Heart right ventricle (tissue), 16 donors: Measurements from ENCODE around the gene SLC22A23. TPM values are rescaled to one million over a fixed set of nuclear protein-coding genes. Genes with fewer than 3 reads are reported as not detected.
A peak's percentile ranks its signal among the peaks of the same experiment; 100 is the strongest.

ENCODE experiments used
- ATAC-seq, 8 donors: fragments of 200-7000 bp; cut with Tn5 transposase; one replicate each; pipeline ENCODE4 v1.9.1; 2020; ENCODE audit warnings: mild to moderate bottlenecking in 8 of 8, moderate library complexity in 8 of 8, moderate number of reproducible peaks in 1 of 8
- DNase-seq, 2 donors: peaks; one replicate each; pipeline ENCODE4 v3.0.0-alpha.2; 2020
- H3K27ac ChIP-seq, 10 donors: fragments of 200-600 bp; sonication (generic) in 2 of 10; one replicate each; pipeline versions ENCODE4 v1.5.0 to v1.8.0; 2020 to 2022; ENCODE audit warnings: mild to moderate bottlenecking in 3 of 10
- H3K27me3 ChIP-seq, 7 donors: fragments of 200-600 bp; one replicate each; pipeline ENCODE4 v1.8.0; 2021 to 2022; ENCODE audit warnings: mild to moderate bottlenecking in 2 of 7
- H3K36me3 ChIP-seq, 9 donors: fragments of 200-600 bp; sonication (generic) in 1 of 9; one replicate each; pipeline versions ENCODE4 v1.5.0 to v1.8.0; 2020 to 2022; ENCODE audit warnings: mild to moderate bottlenecking in 2 of 9
- H3K4me1 ChIP-seq, 9 donors: fragments of 200-600 bp; sonication (generic) in 1 of 9; one replicate each; pipeline versions ENCODE4 v1.5.0 to v1.8.0; 2020 to 2022; ENCODE audit warnings: mild to moderate bottlenecking in 4 of 9
- H3K4me3 ChIP-seq, 10 donors: fragments of 200-600 bp; sonication (generic) in 2 of 10; one replicate each; pipeline versions ENCODE4 v1.5.0 to v1.8.0; 2020 to 2022; ENCODE audit warnings: mild to moderate bottlenecking in 7 of 10, moderate library complexity in 2 of 10
- H3K9me3 ChIP-seq, 11 donors: fragments of 200-600 bp in 10 of 11; sonication (generic) in 2 of 11; one replicate each; pipeline versions ENCODE4 v1.5.0 to v1.8.0; 2013 to 2022; ENCODE audit warnings: mild to moderate bottlenecking in 2 of 11, control low read depth in 1 of 11, moderate library complexity in 1 of 11
- WGBS, 2 donors: extraction: QIAGEN DNeasy Blood & Tissue Kit; methylation state at CpG; one replicate each; pipeline ENCODE4 v1.1.7; 2013; ENCODE audit warnings: inconsistent platforms in 1 of 2; 5-methylcytosine and 5-hydroxymethylcytosine counted together
- intact Hi-C, 10 donors: fragments of 100-400 bp; cut with DNase I; formaldehyde crosslinking; loops; one replicate each; pipeline versions ENCODE4 v1.11.1 to v1.14.2; 2022
- long read RNA-seq, 3 donors: library from polyadenylated mRNA; unstranded; transcript quantifications; one replicate each; pipeline ENCODE4 v2.0.0, GENCODE V29; 2020 to 2021
- polyA plus RNA-seq, 2 donors: library from polyadenylated mRNA; stranded (reverse); fragments of 200-250 nt; gene quantifications; one replicate each; pipeline ENCODE4 v1.2.3, GENCODE V29; 2013
- total RNA-seq, 10 donors: library from RNA; stranded (reverse); fragmentation: NEBNext Ultra II Directional in 3 of 10; extraction: Animal tissue kit (Norgen Biotek cat#: 25700) in 3 of 10; gene quantifications; one replicate each; pipeline versions ENCODE4 v1.2.1 to v1.2.4, GENCODE V29; 2021 to 2023
- TF ChIP-seq, protein P1 (sequence below), 9 donors: fragments of 200-600 bp; sonication (generic) in 2 of 9; IDR thresholded peaks; one replicate each; pipeline versions ENCODE4 v1.5.0 to v1.8.0; 2021 to 2022; ENCODE audit warnings: antibody characterized with exemption in 9 of 9, mild to moderate bottlenecking in 5 of 9, moderate library complexity in 1 of 9
- donor health status: Arrhythmogenic right ventricular cardiomyopathy.
- donor health status: ischemic (EF 13 %, LVEDD 7.1; RV severe dilation, severe dysfunction).
- donor health status: healthy with polysubstance abuse.
- donor health status: DM: no; HTN: yes; CAD: no.
- donor health status: DM: no; HTN: no; CAD: no.
- donor health status: ischemic (EF 25% LVEDD 6.9; RV normal size, moderate dysfunction).
- donor health status: ischemic (EF 25% LVEDD 5.7; RV mildly dilated, moderate dysfunction).
- donor health status: healthy.
- donor health status: DM: yes; HTN: yes; CAD: no.
- donor health status: Ischemic cardiomyopathy.
- donor health status: ischemic (EF 35%, LVEDD 5.7; RV mildly dilated, moderate dysfunction).
- donor health status: nonischemic (EF 11% LVEDD 7.7; RV severe dilation, severe dysfunction).
- donor health status: DM: yes; HTN: yes; CAD: no.
- donor health status: PGD.
- donor health status: ischemic (EF 29% LVEDD 5.4; RV normal size, mild dysfunction).
- donor health status: nonischemic (EF 23%, LVEDD 6.1; RV moderate dilation, normal function).

SLC22A23 gene, protein sequence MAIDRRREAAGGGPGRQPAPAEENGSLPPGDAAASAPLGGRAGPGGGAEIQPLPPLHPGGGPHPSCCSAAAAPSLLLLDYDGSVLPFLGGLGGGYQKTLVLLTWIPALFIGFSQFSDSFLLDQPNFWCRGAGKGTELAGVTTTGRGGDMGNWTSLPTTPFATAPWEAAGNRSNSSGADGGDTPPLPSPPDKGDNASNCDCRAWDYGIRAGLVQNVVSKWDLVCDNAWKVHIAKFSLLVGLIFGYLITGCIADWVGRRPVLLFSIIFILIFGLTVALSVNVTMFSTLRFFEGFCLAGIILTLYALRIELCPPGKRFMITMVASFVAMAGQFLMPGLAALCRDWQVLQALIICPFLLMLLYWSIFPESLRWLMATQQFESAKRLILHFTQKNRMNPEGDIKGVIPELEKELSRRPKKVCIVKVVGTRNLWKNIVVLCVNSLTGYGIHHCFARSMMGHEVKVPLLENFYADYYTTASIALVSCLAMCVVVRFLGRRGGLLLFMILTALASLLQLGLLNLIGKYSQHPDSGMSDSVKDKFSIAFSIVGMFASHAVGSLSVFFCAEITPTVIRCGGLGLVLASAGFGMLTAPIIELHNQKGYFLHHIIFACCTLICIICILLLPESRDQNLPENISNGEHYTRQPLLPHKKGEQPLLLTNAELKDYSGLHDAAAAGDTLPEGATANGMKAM
- total RNA-seq (1 to 10 TPM; 4.4 to 7.8 (median 5.5) TPM), polyA plus RNA-seq (1 to 10 TPM; 1.9 to 3.3 TPM)
- long read RNA-seq, donor 1, full-length matches to known transcripts, result 1 of 18 reads
- long read RNA-seq, donor 1, partial matches to known transcripts, result 1 of 18 reads
- long read RNA-seq, donor 1, other reads (novel, unspliced or antisense), result 16 of 18 reads
- long read RNA-seq, donor 2, full-length matches to known transcripts, result 1 of 18 reads
- long read RNA-seq, donor 2, partial matches to known transcripts, result 0 of 18 reads
- long read RNA-seq, donor 2, other reads (novel, unspliced or antisense), result 17 of 18 reads
- long read RNA-seq, donor 3, partial matches to known transcripts, result 0 of 94 reads
- long read RNA-seq, donor 3, other reads (novel, unspliced or antisense), result 94 of 94 reads

DNA sequence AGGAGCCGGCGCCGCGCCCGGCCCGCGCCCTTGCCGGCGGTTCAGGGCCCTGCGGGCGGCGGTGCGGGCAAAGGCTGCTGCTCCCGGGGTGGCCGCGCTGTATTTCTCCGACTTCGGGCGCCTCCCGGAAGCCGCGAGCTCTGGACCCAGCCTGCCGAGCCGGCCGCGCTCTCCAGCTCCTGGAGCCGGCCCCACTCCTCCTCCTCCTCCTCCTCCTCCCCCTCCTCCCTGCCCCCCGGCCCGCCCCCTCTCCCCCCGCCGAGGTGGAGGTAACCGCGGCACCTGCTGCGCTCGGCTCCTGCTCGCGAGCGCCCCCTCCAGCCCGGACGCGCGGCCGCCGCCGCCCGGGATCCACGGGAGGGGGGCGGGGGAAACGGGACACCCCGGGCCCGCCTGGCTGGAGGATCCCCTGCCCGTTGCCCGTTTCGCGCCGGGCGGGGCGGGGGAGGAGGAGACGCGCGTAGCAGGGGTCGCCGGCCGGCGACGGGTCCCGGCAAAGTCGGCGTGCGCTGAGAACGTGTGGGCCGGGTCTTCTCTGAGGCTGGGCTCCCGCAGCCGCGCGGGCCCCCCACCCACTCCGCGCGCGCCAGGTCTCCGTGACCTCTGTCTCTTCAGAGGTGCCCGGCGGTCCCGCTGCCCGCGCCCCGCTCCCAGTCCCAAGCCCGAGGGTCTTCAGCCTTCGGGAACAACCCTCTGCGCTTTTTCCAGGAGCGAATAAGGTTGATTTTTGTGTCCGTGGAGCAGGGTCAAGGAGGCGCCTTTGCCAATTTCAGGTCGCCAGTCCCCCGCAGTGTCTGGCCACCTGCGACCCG is at the start of gene SLC22A23:
Gene SLC22A23, minus strand, starts transcription at position 153 of the 812 bp plus-strand sequence. CDS start 491 bp downstream, outside the sequence.
- Histone ChIP-seq H3K36me3 (no peaks in the 10 kb centered on the region), H3K9me3 (no peaks in the 10 kb centered on the region), H3K4me3 (peak within 1 kb of the TSS; percentile 23 to 72 (median 68)), H3K4me1 (peaks cover 11 to 43% (median 25%) of the 10 kb centered on the region in 9 donors), H3K27ac (peak within 1 kb of the TSS; percentile 25 to 67 (median 49)), H3K27me3 (peaks cover 0 to 85% (median 13%) of the 10 kb centered on the region in 7 donors)
- DNase-seq (peak; percentile 53 to 76), ATAC-seq (peak; percentile 77 to 90 (median 80))
- intact Hi-C loops, result loop anchor here in 8 of 10 donors (5.0 to 10.0 kb wide), 8 partner anchors 102 to 278 kb away; no protein-coding TSS in a partner anchor
- 0% methylated on average over 66 to 96 of the region's 97 CpGs for WGBS, 2 donors
- TF ChIP-seq, protein P1, sequence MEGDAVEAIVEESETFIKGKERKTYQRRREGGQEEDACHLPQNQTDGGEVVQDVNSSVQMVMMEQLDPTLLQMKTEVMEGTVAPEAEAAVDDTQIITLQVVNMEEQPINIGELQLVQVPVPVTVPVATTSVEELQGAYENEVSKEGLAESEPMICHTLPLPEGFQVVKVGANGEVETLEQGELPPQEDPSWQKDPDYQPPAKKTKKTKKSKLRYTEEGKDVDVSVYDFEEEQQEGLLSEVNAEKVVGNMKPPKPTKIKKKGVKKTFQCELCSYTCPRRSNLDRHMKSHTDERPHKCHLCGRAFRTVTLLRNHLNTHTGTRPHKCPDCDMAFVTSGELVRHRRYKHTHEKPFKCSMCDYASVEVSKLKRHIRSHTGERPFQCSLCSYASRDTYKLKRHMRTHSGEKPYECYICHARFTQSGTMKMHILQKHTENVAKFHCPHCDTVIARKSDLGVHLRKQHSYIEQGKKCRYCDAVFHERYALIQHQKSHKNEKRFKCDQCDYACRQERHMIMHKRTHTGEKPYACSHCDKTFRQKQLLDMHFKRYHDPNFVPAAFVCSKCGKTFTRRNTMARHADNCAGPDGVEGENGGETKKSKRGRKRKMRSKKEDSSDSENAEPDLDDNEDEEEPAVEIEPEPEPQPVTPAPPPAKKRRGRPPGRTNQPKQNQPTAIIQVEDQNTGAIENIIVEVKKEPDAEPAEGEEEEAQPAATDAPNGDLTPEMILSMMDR (IDR thresholded peaks at IDR 0.05), result peak; percentile 62 to 81 (median 77)

DNA sequence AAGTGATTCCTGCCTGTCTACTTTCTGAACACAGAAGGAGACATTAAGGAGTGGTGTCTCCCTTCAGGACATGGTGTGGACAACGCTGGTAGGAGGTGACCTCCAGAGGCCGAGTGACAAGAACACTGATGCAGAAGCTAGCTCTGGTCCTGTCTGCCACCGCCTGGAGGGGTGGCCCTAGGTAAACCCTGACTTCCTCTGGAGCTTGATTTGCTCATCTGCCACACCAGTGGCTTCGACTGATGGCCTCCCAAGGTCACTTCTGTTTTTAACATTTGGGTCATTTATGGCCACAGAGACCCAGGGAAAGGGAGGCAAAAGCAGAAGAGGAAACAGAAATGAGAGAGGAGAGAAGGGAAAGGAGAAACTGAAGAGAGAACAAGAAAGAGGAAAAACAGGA is 49.4 kb upstream of the SLC22A23 start:
- ATAC-seq, result peak in 1 of 8 donors; percentile 44
- 63 to 69% methylated on average over 4 of the region's 4 CpGs for WGBS, 2 donors

DNA sequence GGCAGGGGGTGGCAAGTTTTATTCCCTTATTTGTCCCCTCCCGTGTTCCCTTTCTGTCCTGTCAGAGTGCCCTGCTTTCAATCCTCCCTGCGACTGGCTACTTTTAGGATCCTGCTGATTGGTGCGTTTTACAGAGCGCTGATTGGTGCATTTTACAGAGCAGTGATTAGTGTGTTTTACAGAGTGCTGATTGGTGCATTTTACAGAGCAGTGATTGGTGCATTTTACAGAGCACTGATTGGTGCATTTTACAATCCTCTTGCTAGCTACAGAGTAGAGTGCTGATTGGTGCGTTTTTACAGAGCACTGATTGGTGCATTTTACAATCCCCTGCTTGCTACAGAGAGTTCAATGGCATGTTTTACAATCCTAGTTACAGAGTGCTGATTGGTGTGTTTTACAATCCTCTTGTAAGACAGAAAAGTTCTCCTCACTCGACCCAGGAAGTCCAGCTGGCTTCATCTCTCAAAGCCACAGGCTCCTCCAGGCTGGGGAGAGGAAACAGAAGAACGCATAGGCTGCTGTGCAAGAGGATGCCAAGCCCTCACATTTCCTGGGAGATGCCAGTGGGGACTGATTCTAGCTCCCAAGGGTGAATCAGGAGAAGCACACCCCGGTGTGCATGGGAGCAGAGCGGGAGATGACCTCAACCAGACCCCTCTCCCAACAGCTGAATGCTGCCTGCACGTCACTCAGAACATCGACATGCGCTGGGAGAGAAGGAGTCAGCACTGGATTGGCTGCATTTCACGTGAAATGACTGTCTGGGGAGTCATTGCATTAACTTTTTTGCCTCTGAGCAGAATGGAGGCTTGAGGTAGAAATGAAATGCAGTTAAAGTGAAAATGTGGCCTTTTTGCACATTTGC is 48.3 kb upstream of the SLC22A23 start:
- TF ChIP-seq, protein P1 (IDR thresholded peaks at IDR 0.05), result no peak
- Histone ChIP-seq H3K9me3 (no peaks in the 10 kb centered on the region), H3K4me3 (no peak overlapping the region), H3K4me1 (peaks cover 0 to 10% (median 0%) of the 10 kb centered on the region in 9 donors), H3K27ac (no peak overlapping the region), H3K27me3 (peaks cover 0 to 3% (median 0%) of the 10 kb centered on the region in 7 donors), H3K36me3 (no peaks in the 10 kb centered on the region)
- ATAC-seq (peak in 1 of 8 donors; percentile 49), DNase-seq (no peak)
- 81 to 85% methylated on average over 13 of the region's 13 CpGs for WGBS, 2 donors
- intact Hi-C loops, result no loop called here

More for the DNA sequence above, 49.4 kb upstream of the SLC22A23 start:
- Histone ChIP-seq H3K27ac (no peak overlapping the region), H3K4me1 (peaks cover 0 to 10% (median 0%) of the 10 kb centered on the region in 9 donors), H3K9me3 (no peaks in the 10 kb centered on the region), H3K27me3 (peaks cover 0 to 3% (median 0%) of the 10 kb centered on the region in 7 donors), H3K4me3 (no peak overlapping the region), H3K36me3 (no peaks in the 10 kb centered on the region)
- no peak for DNase-seq
- intact Hi-C loops, result no loop called here
- TF ChIP-seq, protein P1 (IDR thresholded peaks at IDR 0.05), result no peak
